Ishikawa (cell line): ENCODE measurements around the gene WDR86.

ENCODE experiments used
- FOXM1 ChIP-seq: IDR thresholded peaks from 2 replicates; pipeline ENCODE4 v1.6.1; 2012; ENCODE audit warnings: low read depth, borderline replicate concordance
- YY1 ChIP-seq: IDR thresholded peaks from 2 replicates; pipeline ENCODE4 v1.6.1; 2012; ENCODE audit warnings: low read depth

- TF ChIP-seq FOXM1 (no peak), YY1 (no peak)
These were observed 17.8 kb downstream of the WDR86 start for GRCh38 chr7:151392002-151392401.
